ENCODE results near the gene ACSM5.
"Not testable (repeated sequence)": the region's sequence is repeated elsewhere in the genome, so short reads cannot be mapped to it uniquely, and the experiment has no call there.

GRCh38 chr16:20453633-20454032 is 44.3 kb downstream of the ACSM5 start:
- TF ChIP-seq CTCF (conservative IDR thresholded peaks at IDR 0.05; ENCODE audit: low read depth, low read length); MAFK (IDR thresholded peaks at IDR 0.05; ENCODE audit: low read depth, low read length); MXI1 (IDR thresholded peaks at IDR 0.05; ENCODE audit: borderline replicate concordance, low read depth, low read length); MAZ (IDR thresholded peaks at IDR 0.05; ENCODE audit: borderline replicate concordance, low read depth, low read length); POLR2A (IDR thresholded peaks at IDR 0.05; ENCODE audit: low read depth, low read length); USF2 (IDR thresholded peaks at IDR 0.05; ENCODE audit: low read depth, low read length): not testable (repeated sequence)
